HEK293 (cell line): ENCODE data around the gene ACOD1.

Experiments used
- CTCF ChIA-PET: fragments of 350-600 bp; formaldehyde crosslinking; extraction: SDS; loops from one replicate; lab custom pipeline; 2021; ENCODE audit warnings: antibody characterized with exemption; lab: Yijun Ruan, JAX
- POLR2A ChIA-PET: fragments of 300-600 bp; formaldehyde crosslinking; extraction: SDS; loops from one replicate; lab custom pipeline; 2020; ENCODE audit warnings: antibody characterized with exemption, inconsistent platforms; lab: Yijun Ruan, JAX
- H3K27ac ChIP-seq: fragments of 200-500 bp; sonication (Bioruptor generic); 2 replicates; pipeline ENCODE4 v1.5.1; 2014; ENCODE audit warnings: low read depth, low read length, control low read depth, inconsistent platforms; ENCODE audit errors: extremely low read depth
- H3K36me3 ChIP-seq, 2 experiments: fragments of 200-500 bp in 1 of 2; sonication (Bioruptor generic) in 1 of 2; 1 replicate in 1 of 2; 2 replicates in 1 of 2; pipeline ENCODE4 v1.5.1; 2014 to 2017; ENCODE audit warnings: inconsistent platforms in 2 of 2, low read length in 2 of 2; ENCODE audit not compliant: control insufficient read depth in 2 of 2, insufficient read depth in 1 of 2
- H3K4me1 ChIP-seq: fragments of 200-500 bp; sonication (Bioruptor generic); 2 replicates; pipeline ENCODE4 v1.5.1; 2014; ENCODE audit warnings: mild to moderate bottlenecking, low read length, inconsistent platforms; ENCODE audit not compliant: control insufficient read depth, insufficient read depth
- H3K4me3 ChIP-seq: 2 replicates; pipeline ENCODE4 v1.5.1; 2011; ENCODE audit warnings: low read depth, mild to moderate bottlenecking, control low read depth, low read length, moderate library complexity
- H3K9me3 ChIP-seq: fragments of 200-500 bp; sonication (Bioruptor generic); 2 replicates; pipeline ENCODE4 v1.5.1; 2014; ENCODE audit warnings: low read depth, low read length, inconsistent platforms; ENCODE audit not compliant: control insufficient read depth, insufficient read depth
- HOXA7 ChIP-seq: sonication (generic); formaldehyde crosslinking; IDR thresholded peaks from 2 replicates; pipeline ENCODE4 v1.8.1; 2022; ENCODE audit warnings: missing genetic modification reagents, borderline replicate concordance
- HOXC10 ChIP-seq: sonication (generic); formaldehyde crosslinking; IDR thresholded peaks from 2 replicates; pipeline ENCODE4 v1.8.1; 2023; ENCODE audit warnings: mild to moderate bottlenecking, missing genetic modification reagents
- KLF8 ChIP-seq: fragments of 450-650 bp; formaldehyde crosslinking; IDR thresholded peaks from 2 replicates; pipeline ENCODE4 v1.5.1; 2016; ENCODE audit warnings: missing biosample characterization, missing genetic modification characterization
- OSR2 ChIP-seq: fragments of 450-650 bp; formaldehyde crosslinking; IDR thresholded peaks from 2 replicates; pipeline ENCODE4 v1.5.1; 2016; ENCODE audit warnings: missing biosample characterization, missing genetic modification characterization
- ZBTB17 ChIP-seq: fragments of 450-650 bp; formaldehyde crosslinking; IDR thresholded peaks from 2 replicates; pipeline ENCODE4 v1.5.1; 2016; ENCODE audit warnings: missing biosample characterization, missing genetic modification characterization
- ZNF184 ChIP-seq: fragments of 450-650 bp; IDR thresholded peaks from 2 replicates; pipeline ENCODE4 v1.5.1; 2018; ENCODE audit warnings: missing biosample characterization, mild to moderate bottlenecking, missing genetic modification characterization
- ZNF19 ChIP-seq: fragments of 450-650 bp; formaldehyde crosslinking; IDR thresholded peaks from 2 replicates; pipeline ENCODE4; 2016; ENCODE audit warnings: missing biosample characterization, missing genetic modification characterization, low read depth
- ZNF335 ChIP-seq: fragments of 450-650 bp; formaldehyde crosslinking; conservative IDR thresholded peaks from 2 replicates; pipeline ENCODE4 v1.5.1; 2016; ENCODE audit warnings: missing biosample characterization, missing genetic modification characterization
- ZNF510 ChIP-seq: fragments of 450-650 bp; formaldehyde crosslinking; IDR thresholded peaks from 2 replicates; pipeline ENCODE4 v1.5.1; 2018; ENCODE audit warnings: mild to moderate bottlenecking, missing genetic modification characterization, missing biosample characterization; ENCODE audit not compliant: insufficient replicate concordance
- ZNF514 ChIP-seq: fragments of 450-650 bp; formaldehyde crosslinking; IDR thresholded peaks from 2 replicates; pipeline ENCODE4 v1.5.1; 2016; ENCODE audit warnings: missing biosample characterization, missing genetic modification characterization
- TF ChIP-seq, protein P1 (sequence below): fragments of 450-650 bp; formaldehyde crosslinking; IDR thresholded peaks from 2 replicates; pipeline ENCODE4 v1.5.0; 2017; ENCODE audit warnings: missing biosample characterization, missing genetic modification characterization, borderline replicate concordance
- TF ChIP-seq, protein P2 (sequence below): fragments of 450-650 bp; formaldehyde crosslinking; IDR thresholded peaks from 2 replicates; pipeline ENCODE4 v1.5.1; 2016; ENCODE audit warnings: missing biosample characterization, missing genetic modification characterization
- TF ChIP-seq, protein P3 (sequence below): fragments of 450-650 bp; formaldehyde crosslinking; IDR thresholded peaks from 2 replicates; pipeline ENCODE4 v1.5.1; 2016; ENCODE audit warnings: missing biosample characterization, missing genetic modification characterization, borderline replicate concordance
- TF ChIP-seq, protein P4 (sequence below): fragments of 450-650 bp; IDR thresholded peaks from 2 replicates; pipeline ENCODE4 v1.5.1; 2018; ENCODE audit warnings: missing biosample characterization, missing genetic modification characterization

ACOD1 gene

DNA sequence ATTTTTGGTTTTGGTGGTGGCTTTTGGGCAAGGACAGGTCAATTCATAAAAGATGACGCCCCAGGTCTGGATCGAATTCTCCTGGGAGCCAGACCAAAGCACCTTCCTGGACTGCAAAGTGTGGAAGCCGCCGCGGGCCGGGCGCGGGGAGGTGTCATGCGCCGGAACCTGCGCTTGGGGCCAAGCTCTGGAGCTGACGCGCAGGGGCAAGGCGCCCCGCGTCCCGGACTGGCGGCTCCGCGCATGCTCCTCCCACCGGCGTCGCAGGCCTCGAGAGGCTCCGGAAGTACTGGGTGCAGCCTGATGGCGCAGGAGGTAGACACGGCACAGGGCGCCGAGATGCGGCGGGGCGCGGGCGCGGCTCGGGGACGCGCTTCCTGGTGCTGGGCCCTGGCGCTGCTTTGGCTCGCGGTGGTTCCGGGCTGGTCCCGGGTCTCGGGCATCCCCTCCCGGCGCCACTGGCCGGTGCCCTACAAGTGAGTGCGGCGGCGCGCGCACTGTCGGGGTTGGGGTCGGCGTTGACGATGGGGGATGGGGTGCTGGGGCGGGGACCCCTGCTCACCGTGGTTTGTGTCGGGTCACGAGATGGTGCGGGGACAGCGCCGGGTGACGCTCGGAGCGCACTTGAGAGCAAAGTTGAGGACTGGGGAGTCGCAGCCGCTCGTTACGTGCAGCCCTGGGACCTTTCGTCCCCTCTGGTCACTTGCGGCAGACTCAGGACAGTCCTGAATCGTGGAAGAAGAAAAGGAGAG is 43.7 kb downstream of the ACOD1 start, which contains the start of gene CLN5 (continued):
- TF ChIP-seq ZNF510 (tag by site-specific recombination) (no peak), ZNF184 (tag by site-specific recombination) (no peak)

DNA sequence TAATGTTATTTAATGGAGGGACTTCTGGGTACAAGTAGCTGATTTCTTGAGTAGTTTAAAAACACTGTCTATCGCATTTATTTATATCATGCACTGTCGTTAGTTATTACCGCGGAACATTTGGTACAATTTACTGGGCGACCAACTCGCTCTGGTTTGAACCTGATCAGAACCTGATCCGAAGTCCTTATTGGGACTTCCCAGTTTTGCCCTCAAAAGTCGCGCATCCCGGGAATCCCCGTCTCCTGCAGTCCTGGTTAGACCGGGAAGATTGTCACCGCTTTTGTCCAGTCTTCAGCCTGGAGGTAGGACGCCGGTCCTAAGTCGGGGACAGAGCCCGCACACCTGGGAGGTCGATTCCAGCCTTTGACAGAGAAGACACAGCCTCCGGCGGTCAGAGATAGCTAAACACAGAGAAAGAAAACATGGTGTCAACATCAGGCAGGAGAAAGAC is 44.3 kb downstream of the ACOD1 start:
- peak overlapping the region; percentile 25; the same call in 1 of the 2 replicates for H3K27ac ChIP-seq
- peaks cover 0 to 22% of the 10 kb centered on the region in 2 experiments; a peak in 1 of 3 replicates for H3K36me3 ChIP-seq
- no peaks in the 10 kb centered on the region for H3K4me1 ChIP-seq
- no peaks in the 10 kb centered on the region for H3K9me3 ChIP-seq
- ChIA-PET POLR2A (interaction anchor here (1.6 to 1.9 kb wide), 2 partner anchors 9 to 12 kb away, joined by 3 to 5 read pairs; no protein-coding TSS in a partner anchor), CTCF (interaction anchor here (0.7 to 1.6 kb wide), 3 partner anchors 9 to 49 kb away, joined by 3 to 9 read pairs (median 6); no protein-coding TSS in a partner anchor)
- peak overlapping the region; percentile 85 for H3K4me3 ChIP-seq
- TF ChIP-seq ZNF335 (tag by site-specific recombination): peak; percentile 98
- TF ChIP-seq OSR2 (tag by site-specific recombination): no peak
- no peak for TF ChIP-seq ZNF514 (tag by site-specific recombination)
- TF ChIP-seq HOXA7 (CRISPR knock-in tag): no peak

DNA sequence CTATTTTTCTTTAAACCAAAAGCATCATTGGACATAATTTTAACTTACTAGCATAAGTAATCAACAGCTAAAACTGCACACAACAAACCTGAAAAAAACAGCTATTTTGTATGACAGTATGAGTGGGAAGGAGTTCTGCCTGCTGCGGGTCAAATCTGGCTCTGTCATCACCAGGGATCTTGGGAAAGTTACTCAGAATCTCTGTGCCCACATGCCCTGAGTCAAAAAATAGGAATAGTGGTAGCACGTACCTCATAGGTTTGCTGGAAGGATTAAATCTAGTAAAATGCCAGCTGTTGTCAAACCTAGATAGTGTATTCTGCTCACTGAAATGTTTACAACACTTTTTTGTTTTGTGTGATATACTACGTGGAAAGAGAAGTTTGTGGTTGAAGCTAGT is 44.7 kb downstream of the ACOD1 start:
- peak overlapping the region; percentile 85 for H3K4me3 ChIP-seq
- CTCF ChIA-PET: interaction anchor here (0.7 to 1.6 kb wide), 3 partner anchors 9 to 49 kb away, joined by 3 to 9 read pairs (median 6); no protein-coding TSS in a partner anchor
- no peaks in the 10 kb centered on the region for H3K4me1 ChIP-seq
- H3K36me3 ChIP-seq: peaks cover 0 to 24% of the 10 kb centered on the region in 2 experiments; a peak in 1 of 3 replicates
- POLR2A ChIA-PET: interaction anchor here (1.6 to 1.9 kb wide), 2 partner anchors 9 to 13 kb away, joined by 3 to 5 read pairs; no protein-coding TSS in a partner anchor
- no peak overlapping the region for H3K27ac ChIP-seq
- TF ChIP-seq, protein P1, sequence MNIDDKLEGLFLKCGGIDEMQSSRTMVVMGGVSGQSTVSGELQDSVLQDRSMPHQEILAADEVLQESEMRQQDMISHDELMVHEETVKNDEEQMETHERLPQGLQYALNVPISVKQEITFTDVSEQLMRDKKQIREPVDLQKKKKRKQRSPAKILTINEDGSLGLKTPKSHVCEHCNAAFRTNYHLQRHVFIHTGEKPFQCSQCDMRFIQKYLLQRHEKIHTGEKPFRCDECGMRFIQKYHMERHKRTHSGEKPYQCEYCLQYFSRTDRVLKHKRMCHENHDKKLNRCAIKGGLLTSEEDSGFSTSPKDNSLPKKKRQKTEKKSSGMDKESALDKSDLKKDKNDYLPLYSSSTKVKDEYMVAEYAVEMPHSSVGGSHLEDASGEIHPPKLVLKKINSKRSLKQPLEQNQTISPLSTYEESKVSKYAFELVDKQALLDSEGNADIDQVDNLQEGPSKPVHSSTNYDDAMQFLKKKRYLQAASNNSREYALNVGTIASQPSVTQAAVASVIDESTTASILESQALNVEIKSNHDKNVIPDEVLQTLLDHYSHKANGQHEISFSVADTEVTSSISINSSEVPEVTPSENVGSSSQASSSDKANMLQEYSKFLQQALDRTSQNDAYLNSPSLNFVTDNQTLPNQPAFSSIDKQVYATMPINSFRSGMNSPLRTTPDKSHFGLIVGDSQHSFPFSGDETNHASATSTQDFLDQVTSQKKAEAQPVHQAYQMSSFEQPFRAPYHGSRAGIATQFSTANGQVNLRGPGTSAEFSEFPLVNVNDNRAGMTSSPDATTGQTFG: no peak
- TF ChIP-seq ZBTB17 (peak; percentile 39; the same call in 1 of the 2 replicates), KLF8 (tag by site-specific recombination) (no peak), HOXC10 (CRISPR knock-in tag) (no peak), ZNF19 (tag by site-specific recombination) (no peak)
- TF ChIP-seq, protein P2, sequence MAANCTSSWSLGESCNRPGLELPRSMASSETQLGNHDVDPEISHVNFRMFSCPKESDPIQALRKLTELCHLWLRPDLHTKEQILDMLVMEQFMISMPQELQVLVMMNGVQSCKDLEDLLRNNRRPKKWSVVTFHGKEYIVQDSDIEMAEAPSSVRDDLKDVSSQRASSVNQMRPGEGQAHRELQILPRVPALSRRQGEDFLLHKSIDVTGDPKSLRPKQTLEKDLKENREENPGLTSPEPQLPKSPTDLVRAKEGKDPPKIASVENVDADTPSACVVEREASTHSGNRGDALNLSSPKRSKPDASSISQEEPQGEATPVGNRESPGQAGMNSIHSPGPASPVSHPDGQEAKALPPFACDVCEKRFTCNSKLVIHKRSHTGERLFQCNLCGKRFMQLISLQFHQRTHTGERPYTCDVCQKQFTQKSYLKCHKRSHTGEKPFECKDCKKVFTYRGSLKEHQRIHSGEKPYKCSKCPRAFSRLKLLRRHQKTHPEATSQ: no peak
- TF ChIP-seq, protein P3, sequence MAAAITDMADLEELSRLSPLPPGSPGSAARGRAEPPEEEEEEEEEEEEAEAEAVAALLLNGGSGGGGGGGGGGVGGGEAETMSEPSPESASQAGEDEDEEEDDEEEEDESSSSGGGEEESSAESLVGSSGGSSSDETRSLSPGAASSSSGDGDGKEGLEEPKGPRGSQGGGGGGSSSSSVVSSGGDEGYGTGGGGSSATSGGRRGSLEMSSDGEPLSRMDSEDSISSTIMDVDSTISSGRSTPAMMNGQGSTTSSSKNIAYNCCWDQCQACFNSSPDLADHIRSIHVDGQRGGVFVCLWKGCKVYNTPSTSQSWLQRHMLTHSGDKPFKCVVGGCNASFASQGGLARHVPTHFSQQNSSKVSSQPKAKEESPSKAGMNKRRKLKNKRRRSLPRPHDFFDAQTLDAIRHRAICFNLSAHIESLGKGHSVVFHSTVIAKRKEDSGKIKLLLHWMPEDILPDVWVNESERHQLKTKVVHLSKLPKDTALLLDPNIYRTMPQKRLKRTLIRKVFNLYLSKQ (tag by site-specific recombination): no peak
- TF ChIP-seq, protein P4, sequence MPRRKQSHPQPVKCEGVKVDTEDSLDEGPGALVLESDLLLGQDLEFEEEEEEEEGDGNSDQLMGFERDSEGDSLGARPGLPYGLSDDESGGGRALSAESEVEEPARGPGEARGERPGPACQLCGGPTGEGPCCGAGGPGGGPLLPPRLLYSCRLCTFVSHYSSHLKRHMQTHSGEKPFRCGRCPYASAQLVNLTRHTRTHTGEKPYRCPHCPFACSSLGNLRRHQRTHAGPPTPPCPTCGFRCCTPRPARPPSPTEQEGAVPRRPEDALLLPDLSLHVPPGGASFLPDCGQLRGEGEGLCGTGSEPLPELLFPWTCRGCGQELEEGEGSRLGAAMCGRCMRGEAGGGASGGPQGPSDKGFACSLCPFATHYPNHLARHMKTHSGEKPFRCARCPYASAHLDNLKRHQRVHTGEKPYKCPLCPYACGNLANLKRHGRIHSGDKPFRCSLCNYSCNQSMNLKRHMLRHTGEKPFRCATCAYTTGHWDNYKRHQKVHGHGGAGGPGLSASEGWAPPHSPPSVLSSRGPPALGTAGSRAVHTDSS (tag by site-specific recombination): no peak
- no peaks in the 10 kb centered on the region for H3K9me3 ChIP-seq
